ENCODE results near the gene PRKCA.
"Not testable (repeated sequence)": the region's sequence is repeated elsewhere in the genome, so short reads cannot be mapped to it uniquely, and the experiment has no call there.

Gene PRKCA

GRCh38 chr17:66313325-66313724 lies 10.9 kb downstream of the PRKCA start:
- H3K9ac ChIP-seq (ENCODE audit: low read length), result no peak overlapping the region
- no peaks in the 10 kb centered on the region for H3K36me3 ChIP-seq (ENCODE audit: control insufficient read depth, insufficient read depth, low read length)
- peaks cover 7% of the 10 kb centered on the region for H3K4me1 ChIP-seq (ENCODE audit: control insufficient read depth, insufficient read depth, low read length)
- no peaks in the 10 kb centered on the region for H3K27me3 ChIP-seq (ENCODE audit: control insufficient read depth, insufficient read depth, low read length)
- H3K9me3 ChIP-seq (ENCODE audit: control insufficient read depth, low read length), result no peaks in the 10 kb centered on the region
- no peak overlapping the region for H3K4me3 ChIP-seq (ENCODE audit: low read length)

DNA sequence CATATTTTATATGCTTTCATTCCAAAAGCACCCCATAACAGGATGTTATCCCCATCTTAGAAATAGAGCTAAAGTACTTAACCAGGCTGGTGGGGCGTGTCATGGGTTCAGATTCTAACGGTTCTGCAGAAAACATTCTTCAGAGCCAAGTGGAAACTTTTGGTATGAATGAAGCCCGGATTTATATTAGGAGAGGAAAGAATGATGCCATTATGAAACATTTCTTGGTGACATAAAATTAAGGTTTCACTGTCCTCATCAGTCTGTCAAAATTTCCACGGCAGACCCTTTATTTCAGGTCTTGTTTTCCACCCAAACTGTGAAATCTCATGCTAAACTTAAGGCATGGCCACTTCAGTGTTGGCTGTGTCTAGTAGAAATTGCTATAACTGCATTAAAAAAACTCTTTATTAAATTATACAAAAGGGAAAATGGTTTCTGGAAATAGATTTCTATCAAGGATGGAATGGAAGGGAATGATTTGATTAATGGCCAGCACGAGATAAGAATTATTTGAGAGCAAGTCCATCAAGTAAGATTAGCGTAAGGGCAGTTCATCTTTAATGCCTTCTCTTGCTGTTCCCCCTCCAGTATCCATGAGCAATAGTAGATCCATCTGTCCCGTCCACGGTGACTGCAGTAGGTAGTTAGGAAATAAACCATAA lies 11.7 kb downstream of the PRKCA start:
- H3K27me3 ChIP-seq (ENCODE audit: control insufficient read depth, insufficient read depth, low read length), result no peaks in the 10 kb centered on the region
- peaks cover 7% of the 10 kb centered on the region for H3K4me1 ChIP-seq (ENCODE audit: control insufficient read depth, insufficient read depth, low read length)
- H3K9ac ChIP-seq (ENCODE audit: low read length), result no peak overlapping the region
- H3K4me3 ChIP-seq (ENCODE audit: low read length), result no peak overlapping the region
- no peaks in the 10 kb centered on the region for H3K36me3 ChIP-seq (ENCODE audit: control insufficient read depth, insufficient read depth, low read length)
- no peaks in the 10 kb centered on the region for H3K9me3 ChIP-seq (ENCODE audit: control insufficient read depth, low read length)

DNA sequence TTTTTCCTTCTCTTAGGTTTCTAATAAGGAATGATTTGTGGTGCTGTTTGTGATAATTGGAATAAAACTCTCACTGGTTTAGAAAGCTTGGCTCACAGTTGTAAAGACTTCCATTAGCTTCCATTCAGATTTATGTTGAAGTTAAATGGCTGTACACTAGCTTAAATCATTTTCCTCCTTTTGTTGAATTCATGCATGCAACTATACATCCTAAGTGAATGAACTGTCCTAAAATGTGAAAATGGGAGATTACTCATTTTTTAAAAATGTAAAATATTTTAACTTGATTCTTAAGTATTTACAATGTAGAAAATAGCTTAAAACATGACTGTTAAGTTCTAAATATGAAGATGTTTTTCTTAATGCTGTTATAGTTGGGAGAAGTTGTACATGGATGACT lies 15.2 kb downstream of the PRKCA start:
- Histone ChIP-seq H3K9me3 (ENCODE audit: control insufficient read depth, low read length) (no peaks in the 10 kb centered on the region), H3K27me3 (ENCODE audit: control insufficient read depth, insufficient read depth, low read length) (no peaks in the 10 kb centered on the region), H3K9ac (ENCODE audit: low read length) (no peak overlapping the region), H3K4me3 (ENCODE audit: low read length) (no peak overlapping the region), H3K4me1 (ENCODE audit: control insufficient read depth, insufficient read depth, low read length) (peaks cover 3% of the 10 kb centered on the region), H3K36me3 (ENCODE audit: control insufficient read depth, insufficient read depth, low read length) (no peaks in the 10 kb centered on the region)

DNA sequence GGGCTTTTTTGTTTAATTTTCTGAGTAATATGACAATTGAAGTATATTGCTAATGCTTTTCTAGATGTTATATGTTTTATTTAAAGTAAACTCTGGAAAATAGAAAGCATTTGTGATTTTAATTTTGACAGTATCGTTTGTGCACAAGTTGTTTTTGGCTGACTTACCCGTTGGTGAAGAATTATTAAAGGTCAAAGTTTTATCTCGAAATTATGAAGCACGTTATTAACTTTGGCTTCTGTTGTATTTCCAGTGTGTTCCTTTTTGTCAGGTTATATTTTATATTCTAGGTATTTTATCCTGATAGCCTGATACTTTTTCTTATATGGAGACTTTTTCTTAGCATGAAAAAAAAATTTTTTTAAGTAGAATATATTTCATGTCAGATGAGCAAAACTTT lies 16.8 kb downstream of the PRKCA start:
- no peaks in the 10 kb centered on the region for H3K36me3 ChIP-seq (ENCODE audit: control insufficient read depth, insufficient read depth, low read length)
- no peak overlapping the region for H3K4me3 ChIP-seq (ENCODE audit: low read length)
- H3K27me3 ChIP-seq (ENCODE audit: control insufficient read depth, insufficient read depth, low read length), result no peaks in the 10 kb centered on the region
- no peak overlapping the region for H3K9ac ChIP-seq (ENCODE audit: low read length)
- H3K4me1 ChIP-seq (ENCODE audit: control insufficient read depth, insufficient read depth, low read length), result no peaks in the 10 kb centered on the region
- H3K9me3 ChIP-seq (ENCODE audit: control insufficient read depth, low read length), result no peaks in the 10 kb centered on the region

DNA sequence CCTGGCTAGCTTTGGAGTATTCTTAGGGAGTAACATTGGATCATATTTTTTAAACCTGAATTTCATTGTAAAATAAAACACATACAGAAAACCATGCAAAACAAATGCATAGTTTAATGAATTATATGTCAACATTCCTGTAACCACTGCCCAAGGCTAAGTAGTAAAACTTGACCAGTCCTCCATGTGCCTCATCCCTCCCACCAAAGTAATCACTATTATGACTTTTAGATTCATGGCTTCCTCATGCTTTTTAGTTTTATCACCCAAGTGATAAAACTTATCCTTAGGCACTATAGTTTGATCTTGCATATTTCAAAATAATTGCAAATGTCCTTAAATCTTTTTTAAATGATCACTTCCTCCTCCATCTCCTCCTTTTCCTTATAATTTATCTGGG lies 20.4 kb downstream of the PRKCA start:
- H3K27me3 ChIP-seq (ENCODE audit: control insufficient read depth, insufficient read depth, low read length), result no peaks in the 10 kb centered on the region
- H3K4me1 ChIP-seq (ENCODE audit: control insufficient read depth, insufficient read depth, low read length), result peaks cover 4% of the 10 kb centered on the region
- H3K4me3 ChIP-seq (ENCODE audit: low read length), result no peak overlapping the region
- no peaks in the 10 kb centered on the region for H3K9me3 ChIP-seq (ENCODE audit: control insufficient read depth, low read length)
- H3K9ac ChIP-seq (ENCODE audit: low read length), result no peak overlapping the region
- no peaks in the 10 kb centered on the region for H3K36me3 ChIP-seq (ENCODE audit: control insufficient read depth, insufficient read depth, low read length)

GRCh38 chr17:66324381-66325004 lies 22.1 kb downstream of the PRKCA start:
- not testable (repeated sequence) for H3K9me3 ChIP-seq (ENCODE audit: control insufficient read depth, low read length)

GRCh38 chr17:66326476-66327047 lies 24.1 kb downstream of the PRKCA start:
- Histone ChIP-seq H3K9me3 (ENCODE audit: control insufficient read depth, low read length) (no peaks in the 10 kb centered on the region), H3K4me3 (ENCODE audit: low read length) (no peak overlapping the region), H3K27me3 (ENCODE audit: control insufficient read depth, insufficient read depth, low read length) (no peaks in the 10 kb centered on the region), H3K36me3 (ENCODE audit: control insufficient read depth, insufficient read depth, low read length) (no peaks in the 10 kb centered on the region), H3K4me1 (ENCODE audit: control insufficient read depth, insufficient read depth, low read length) (peaks cover 8% of the 10 kb centered on the region), H3K9ac (ENCODE audit: low read length) (no peak overlapping the region)

More at GRCh38 chr17:66324381-66325004, 22.1 kb downstream of the PRKCA start:
- not testable (repeated sequence) for H3K9ac ChIP-seq (ENCODE audit: low read length); H3K4me3 ChIP-seq (ENCODE audit: low read length); H3K27me3 ChIP-seq (ENCODE audit: control insufficient read depth, insufficient read depth, low read length); H3K36me3 ChIP-seq (ENCODE audit: control insufficient read depth, insufficient read depth, low read length); H3K4me1 ChIP-seq (ENCODE audit: control insufficient read depth, insufficient read depth, low read length)

DNA sequence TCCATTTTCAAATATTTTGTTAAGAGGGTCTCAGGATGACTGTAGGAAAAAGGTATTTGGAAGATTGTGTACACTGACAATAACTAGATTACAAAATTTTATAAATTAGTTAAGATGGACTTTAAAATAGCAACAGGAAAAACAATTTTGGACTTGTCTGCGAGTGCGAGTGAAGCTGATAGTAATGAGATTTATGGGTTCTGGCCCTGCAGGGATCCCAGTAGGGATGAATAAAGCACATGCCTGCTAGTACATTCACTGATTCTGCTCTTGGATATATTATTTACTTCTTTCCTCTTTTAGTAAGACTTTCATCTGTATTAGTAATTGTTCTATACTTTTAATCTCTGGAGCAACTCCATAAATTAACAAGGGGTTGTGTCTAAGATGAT lies 28.2 kb downstream of the PRKCA start:
- peaks cover 4% of the 10 kb centered on the region for H3K4me1 ChIP-seq (ENCODE audit: control insufficient read depth, insufficient read depth, low read length)

GRCh38 chr17:66331038-66331816 lies 28.8 kb downstream of the PRKCA start:
- H3K27me3 ChIP-seq (ENCODE audit: control insufficient read depth, insufficient read depth, low read length), result no peaks in the 10 kb centered on the region
- peaks cover 4% of the 10 kb centered on the region for H3K4me1 ChIP-seq (ENCODE audit: control insufficient read depth, insufficient read depth, low read length)
- no peak overlapping the region for H3K9ac ChIP-seq (ENCODE audit: low read length)
- H3K4me3 ChIP-seq (ENCODE audit: low read length), result no peak overlapping the region
- no peaks in the 10 kb centered on the region for H3K9me3 ChIP-seq (ENCODE audit: control insufficient read depth, low read length)
- H3K36me3 ChIP-seq (ENCODE audit: control insufficient read depth, insufficient read depth, low read length), result no peaks in the 10 kb centered on the region

More for the DNA sequence above, 28.2 kb downstream of the PRKCA start:
- Histone ChIP-seq H3K27me3 (ENCODE audit: control insufficient read depth, insufficient read depth, low read length) (no peaks in the 10 kb centered on the region), H3K4me3 (ENCODE audit: low read length) (no peak overlapping the region), H3K9ac (ENCODE audit: low read length) (no peak overlapping the region), H3K36me3 (ENCODE audit: control insufficient read depth, insufficient read depth, low read length) (no peaks in the 10 kb centered on the region), H3K9me3 (ENCODE audit: control insufficient read depth, low read length) (no peaks in the 10 kb centered on the region)

DNA sequence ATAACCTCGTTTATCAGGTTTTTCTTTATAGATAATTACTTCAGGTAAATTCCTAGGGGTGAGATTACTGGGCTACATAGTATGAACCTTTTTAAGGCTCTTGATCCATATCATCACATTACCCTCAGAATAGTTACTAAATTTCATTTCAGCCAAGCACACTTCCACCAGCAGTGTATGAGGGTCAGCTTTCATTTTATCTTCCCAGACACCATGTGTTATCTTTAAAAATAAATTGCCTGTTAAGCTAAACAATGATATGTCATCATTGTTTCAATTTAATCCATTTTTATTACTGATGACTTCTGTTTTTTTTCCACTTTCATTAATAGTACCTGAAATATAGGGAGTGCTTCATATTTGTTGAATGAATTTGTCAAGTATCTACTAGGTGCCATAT lies 33.4 kb downstream of the PRKCA start:
- no peak overlapping the region for H3K4me3 ChIP-seq (ENCODE audit: low read length)
- H3K36me3 ChIP-seq (ENCODE audit: control insufficient read depth, insufficient read depth, low read length), result no peaks in the 10 kb centered on the region
- no peaks in the 10 kb centered on the region for H3K9me3 ChIP-seq (ENCODE audit: control insufficient read depth, low read length)
- H3K27me3 ChIP-seq (ENCODE audit: control insufficient read depth, insufficient read depth, low read length), result no peaks in the 10 kb centered on the region
- H3K9ac ChIP-seq (ENCODE audit: low read length), result no peak overlapping the region
- peaks cover 20% of the 10 kb centered on the region for H3K4me1 ChIP-seq (ENCODE audit: control insufficient read depth, insufficient read depth, low read length)

DNA sequence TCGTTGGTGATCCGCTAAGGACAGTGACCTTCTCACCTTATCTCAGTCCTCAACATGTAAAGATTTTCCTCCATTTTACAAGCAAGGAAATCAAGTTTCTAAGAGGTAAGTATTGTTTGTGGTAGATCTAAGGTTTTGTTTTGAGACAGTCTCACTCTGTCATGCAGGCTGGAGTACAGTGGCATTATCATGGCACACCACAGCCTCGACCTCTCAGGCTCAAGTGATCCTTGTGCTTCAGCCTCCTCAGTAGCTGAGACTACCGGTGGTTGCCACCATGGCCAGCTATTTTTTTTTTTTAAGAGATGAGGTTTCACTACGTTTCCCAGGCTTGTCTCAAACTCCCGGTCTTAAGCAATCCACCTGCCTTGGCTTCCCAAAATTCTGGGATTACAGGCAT lies 34.9 kb downstream of the PRKCA start:
- Histone ChIP-seq H3K9ac (ENCODE audit: low read length) (no peak overlapping the region), H3K27me3 (ENCODE audit: control insufficient read depth, insufficient read depth, low read length) (no peaks in the 10 kb centered on the region), H3K36me3 (ENCODE audit: control insufficient read depth, insufficient read depth, low read length) (no peaks in the 10 kb centered on the region), H3K9me3 (ENCODE audit: control insufficient read depth, low read length) (no peaks in the 10 kb centered on the region), H3K4me1 (ENCODE audit: control insufficient read depth, insufficient read depth, low read length) (peaks cover 23% of the 10 kb centered on the region), H3K4me3 (ENCODE audit: low read length) (no peak overlapping the region)

DNA sequence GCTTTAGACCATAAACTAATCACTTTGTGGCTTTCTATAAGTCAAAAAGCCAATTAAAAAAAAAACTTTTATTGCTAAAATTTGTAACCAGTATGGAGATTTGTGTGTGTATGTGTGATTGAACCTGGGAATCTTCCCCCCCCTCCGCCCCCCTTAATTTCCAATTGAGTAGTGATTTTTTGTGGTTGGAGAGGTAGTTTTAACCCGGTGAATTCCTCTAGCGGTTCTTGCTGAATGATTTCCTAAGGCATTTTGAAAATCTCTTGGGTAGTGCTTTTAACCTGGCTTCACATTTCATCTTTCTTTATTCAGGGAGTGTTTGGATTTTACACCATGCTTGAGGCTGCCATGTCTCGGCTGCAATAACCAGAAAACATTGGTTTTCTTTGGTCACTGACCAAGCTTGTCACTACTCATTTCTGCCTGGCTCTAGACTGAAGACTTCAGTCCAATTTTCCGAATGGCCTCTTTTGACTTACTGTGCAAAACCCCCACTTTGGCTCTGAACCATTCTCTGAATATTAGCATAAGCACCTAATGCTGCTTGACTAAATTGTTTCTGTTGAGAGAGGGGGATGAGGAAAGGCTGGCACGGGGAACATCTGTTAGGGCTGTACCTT lies 35.6 kb downstream of the PRKCA start:
- H3K27me3 ChIP-seq (ENCODE audit: control insufficient read depth, insufficient read depth, low read length), result no peaks in the 10 kb centered on the region
- H3K36me3 ChIP-seq (ENCODE audit: control insufficient read depth, insufficient read depth, low read length), result no peaks in the 10 kb centered on the region
- H3K9ac ChIP-seq (ENCODE audit: low read length), result no peak overlapping the region
- no peaks in the 10 kb centered on the region for H3K9me3 ChIP-seq (ENCODE audit: control insufficient read depth, low read length)
- H3K4me3 ChIP-seq (ENCODE audit: low read length), result no peak overlapping the region
- peaks cover 23% of the 10 kb centered on the region for H3K4me1 ChIP-seq (ENCODE audit: control insufficient read depth, insufficient read depth, low read length)

All from mucosa of stomach (tissue), 1 donor.